Loucy (cell line): ENCODE results near the gene ARHGAP45.

Source experiments
- CTCF ChIP-seq: fragments of 200-600 bp; sonication (generic); conservative IDR thresholded peaks from 2 replicates; pipeline ENCODE4 v1.5.1; 2014; ENCODE audit warnings: mild to moderate bottlenecking, antibody characterized with exemption, low read length
- EZH2phosphoT487 ChIP-seq: fragments of 200-600 bp; IDR thresholded peaks from 2 replicates; pipeline ENCODE4 v1.6.1; 2018; ENCODE audit warnings: antibody characterized with exemption, mild to moderate bottlenecking, moderate library complexity, borderline replicate concordance

- TF ChIP-seq EZH2phosphoT487 (no peak), CTCF (no peak)
Measured at GRCh38 chr19:1082928-1083816, 16.2 kb downstream of the ARHGAP45 start.
